ENCODE measurements around the gene DDO. TPM values are rescaled to one million over a fixed set of nuclear protein-coding genes. Genes with fewer than 3 reads are reported as not detected.

DDO gene
- total RNA-seq, 1 donor from 2014 or later: 5.2 TPM

DNA sequence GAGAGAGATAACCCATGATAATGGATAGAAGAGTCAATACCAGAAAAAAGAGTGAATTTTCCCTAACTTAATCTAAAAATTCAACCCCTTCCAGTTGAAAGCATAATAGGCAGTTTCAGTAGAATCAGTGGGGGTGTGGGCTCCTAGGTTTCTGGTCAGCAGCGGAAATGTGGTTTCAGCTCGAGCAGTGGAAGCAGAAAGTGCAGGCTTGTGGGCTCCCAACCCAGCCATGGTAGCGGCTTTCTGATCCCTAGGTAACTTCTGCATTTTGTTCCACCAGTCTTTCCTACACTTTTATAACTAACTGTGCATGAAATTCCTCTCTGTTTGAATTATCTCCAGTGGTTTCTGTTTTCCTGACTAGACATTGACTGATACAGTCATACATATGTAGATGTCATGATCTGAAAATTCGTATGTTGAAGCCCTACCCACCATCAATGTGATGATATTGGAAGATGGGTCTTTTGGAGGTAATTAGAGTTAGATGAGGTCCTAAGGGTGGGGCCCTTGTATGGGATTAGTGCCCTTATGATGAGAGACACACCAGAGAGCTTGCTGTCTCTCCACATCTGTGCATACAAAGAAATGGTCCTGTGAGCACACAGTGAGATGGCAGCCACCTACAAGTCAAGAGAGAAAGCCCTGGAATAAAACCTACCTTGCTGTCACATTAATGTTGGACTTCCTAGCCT lies 6.5 kb upstream of the DDO start:
- no peak for DNase-seq (ENCODE audit: low spot score)

GRCh38 chr6:110419028-110419739 lies 3.8 kb upstream of the DDO start:
- peak; percentile 6 for ATAC-seq
- DNase-seq (ENCODE audit: low spot score): no peak

More for the DNA sequence above, 6.5 kb upstream of the DDO start:
- ATAC-seq: no peak

GRCh38 chr6:110418594-110418993 lies 3.2 kb upstream of the DDO start:
- no peak for ATAC-seq
- no peak for DNase-seq (ENCODE audit: low spot score)

- ATAC-seq (peak; percentile 51), DNase-seq (ENCODE audit: low spot score) (peak; percentile 55)
These were observed 706 bp downstream of the DDO start for GRCh38 chr6:110414669-110415068.

DNA sequence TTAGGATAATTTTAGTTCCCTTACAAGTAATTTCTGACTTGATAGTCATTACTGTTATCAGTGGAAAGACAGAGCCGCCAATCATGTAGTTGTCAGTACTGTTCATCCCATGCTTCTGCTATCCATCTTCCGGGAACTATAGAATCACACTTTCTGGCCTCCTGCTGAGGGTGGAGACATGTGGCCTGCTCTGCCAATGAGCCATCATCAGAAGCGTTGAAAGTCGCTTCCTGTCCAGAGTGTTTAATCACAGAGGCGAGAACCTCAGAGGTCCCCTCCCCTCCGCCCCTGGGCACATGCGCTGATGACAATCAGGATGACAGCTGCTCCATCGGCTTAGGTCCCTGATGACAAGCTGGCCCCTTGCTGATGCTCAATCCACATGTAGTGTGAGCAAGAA lies 3.0 kb downstream of the DDO start:
- no peak for DNase-seq (ENCODE audit: low spot score)
- no peak for ATAC-seq

GRCh38 chr6:110410511-110410910 lies 4.9 kb downstream of the DDO start:
- ATAC-seq: no peak
- no peak for DNase-seq (ENCODE audit: low spot score)

GRCh38 chr6:110409794-110410193 lies 5.6 kb downstream of the DDO start:
- DNase-seq (ENCODE audit: low spot score) (no peak), ATAC-seq (no peak)

DNA sequence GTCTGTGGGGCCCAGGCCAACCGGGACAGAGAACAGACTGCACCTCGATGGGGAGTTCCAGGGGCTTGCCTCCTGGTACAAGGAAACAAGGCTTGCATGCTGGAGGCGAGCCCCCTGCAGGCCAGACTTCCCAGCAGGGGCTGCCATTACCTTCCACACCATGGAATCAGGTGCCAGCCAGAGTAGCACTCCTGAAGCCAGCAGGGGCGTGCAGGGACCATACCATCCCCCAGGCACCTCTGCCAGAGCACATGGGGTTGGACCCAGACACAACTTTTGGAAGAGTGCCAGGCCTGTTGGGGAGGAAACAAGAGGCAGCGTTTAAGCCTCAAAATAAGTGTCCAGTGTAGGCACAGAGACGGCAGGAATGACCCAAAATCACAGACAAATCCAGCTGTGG lies 6.5 kb downstream of the DDO start:
- DNase-seq (ENCODE audit: low spot score) (no peak), ATAC-seq (no peak)

- ATAC-seq (no peak), DNase-seq (ENCODE audit: low spot score) (no peak)
These were observed 10.8 kb downstream of the DDO start for GRCh38 chr6:110404607-110405006.

DNA sequence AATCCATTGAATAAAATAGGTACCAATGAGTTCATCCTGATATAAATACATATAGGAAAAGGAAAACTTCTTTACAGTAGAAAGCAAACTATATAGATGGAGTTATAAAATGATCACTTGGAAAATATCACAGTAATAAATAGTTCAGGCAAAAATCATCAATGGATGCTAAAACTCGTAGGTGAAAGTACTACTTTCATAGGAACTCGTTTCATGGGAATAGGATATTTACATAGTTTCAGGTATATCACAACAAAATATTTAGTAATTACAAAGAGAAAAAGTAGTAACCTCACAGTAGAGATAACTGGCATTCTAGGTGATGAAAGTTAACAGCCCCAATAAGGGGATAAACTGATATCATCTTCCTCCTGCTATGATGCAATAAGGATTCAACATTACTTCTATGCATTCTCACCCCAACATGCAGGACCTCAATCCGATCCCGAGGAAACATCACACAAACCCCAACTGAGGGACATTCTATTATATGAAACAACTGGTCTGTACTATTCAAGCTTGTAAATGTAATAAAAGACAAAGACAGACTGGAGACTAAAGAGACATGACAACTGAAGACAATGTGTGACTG lies 13.7 kb downstream of the DDO start:
- ATAC-seq (no peak), DNase-seq (ENCODE audit: low spot score) (no peak)

DNA sequence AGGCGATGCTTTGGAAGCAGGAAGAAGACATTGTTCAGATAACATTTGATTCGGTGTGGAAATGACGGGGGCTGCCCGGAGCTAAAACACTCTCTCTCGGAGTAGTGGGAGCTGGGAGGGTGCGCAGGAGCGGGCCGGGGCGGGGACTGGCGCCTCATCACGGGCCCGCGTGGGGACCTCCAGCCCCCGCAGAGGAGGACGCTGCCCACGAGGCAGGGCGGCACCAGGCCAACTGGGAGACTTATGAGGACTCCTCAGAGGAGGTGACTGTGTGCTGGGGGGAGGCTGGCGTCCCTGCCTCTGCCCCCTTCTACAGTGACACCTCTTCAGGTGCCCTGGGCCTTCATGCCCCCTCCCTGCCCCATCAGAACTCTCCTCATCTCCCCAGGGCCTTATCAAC lies 15.2 kb downstream of the DDO start:
- DNase-seq (ENCODE audit: low spot score): no peak

GRCh38 chr6:110399219-110400071 lies 15.9 kb downstream of the DDO start:
- ATAC-seq (peak; percentile 57), DNase-seq (ENCODE audit: low spot score) (no peak)

More for the DNA sequence above, 15.2 kb downstream of the DDO start:
- ATAC-seq: no peak

DNA sequence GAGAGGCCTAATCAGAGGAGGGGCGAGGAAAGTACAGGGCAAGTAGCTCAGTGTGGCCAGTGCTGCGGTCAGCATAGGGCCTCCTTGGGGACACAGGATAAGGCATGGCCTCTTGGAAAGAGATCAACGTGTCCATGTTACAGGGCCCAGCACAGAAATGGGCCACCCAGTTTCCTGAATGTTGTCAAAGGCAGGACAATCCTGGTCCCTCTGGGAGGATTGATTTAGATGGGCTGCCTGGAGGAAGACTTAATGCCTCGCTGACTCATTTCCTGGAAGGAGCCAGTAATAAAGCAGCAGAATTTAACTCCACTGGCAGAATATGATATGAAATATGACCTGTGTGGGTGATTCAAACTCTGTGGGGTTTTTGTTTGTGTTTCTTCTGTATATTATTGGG lies 16.6 kb downstream of the DDO start:
- DNase-seq (ENCODE audit: low spot score) (no peak), ATAC-seq (no peak)

GRCh38 chr6:110395221-110395620 lies 20.2 kb downstream of the DDO start:
- DNase-seq (ENCODE audit: low spot score): no peak
- ATAC-seq: peak; percentile 22

- DNase-seq (ENCODE audit: low spot score): no peak
- no peak for ATAC-seq
These were observed 21.0 kb downstream of the DDO start for GRCh38 chr6:110394409-110394808.

DNA sequence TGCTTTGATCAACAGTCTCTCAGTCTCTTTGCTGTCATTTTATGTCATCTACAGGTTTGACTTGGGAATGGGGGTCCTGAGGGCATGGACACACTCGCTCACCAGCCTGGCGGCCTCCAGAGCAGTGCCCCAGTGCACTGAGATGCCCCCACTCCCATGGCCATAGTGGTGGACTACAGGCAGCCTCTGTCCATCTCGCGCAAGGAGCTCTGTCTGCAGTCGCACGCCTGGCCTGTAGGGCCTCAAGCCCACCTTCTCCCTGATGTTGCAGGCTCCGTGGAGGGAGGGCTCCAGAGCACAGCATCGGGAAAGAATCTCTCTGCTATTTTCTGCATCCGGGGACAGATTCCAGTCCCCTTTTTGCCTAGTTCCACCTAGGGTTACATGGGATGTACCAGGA lies 22.6 kb downstream of the DDO start:
- no peak for ATAC-seq
- DNase-seq (ENCODE audit: low spot score): no peak

DNA sequence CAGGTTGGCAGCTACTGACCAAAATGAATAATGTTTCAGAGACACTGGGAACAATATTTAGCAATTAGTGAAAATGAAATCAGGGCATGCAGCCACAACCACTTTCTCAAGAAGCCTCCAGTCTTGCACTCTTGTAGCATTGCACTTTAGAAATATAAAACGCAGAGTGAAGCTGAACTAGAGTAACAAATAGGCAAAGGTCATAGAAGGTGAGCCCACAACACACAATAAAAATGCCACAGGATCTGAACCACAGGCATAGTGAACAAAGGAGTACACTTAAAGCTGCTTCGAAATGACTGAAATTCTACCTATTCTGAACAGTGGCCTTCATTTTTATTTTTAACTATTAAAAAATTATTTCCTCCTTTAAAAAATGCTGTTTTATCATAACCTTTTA lies 25.0 kb downstream of the DDO start:
- no peak for ATAC-seq
- no peak for DNase-seq (ENCODE audit: low spot score)

- no peak for DNase-seq (ENCODE audit: low spot score)
- ATAC-seq: no peak
These were observed 25.5 kb downstream of the DDO start for GRCh38 chr6:110389689-110390382.

DNA sequence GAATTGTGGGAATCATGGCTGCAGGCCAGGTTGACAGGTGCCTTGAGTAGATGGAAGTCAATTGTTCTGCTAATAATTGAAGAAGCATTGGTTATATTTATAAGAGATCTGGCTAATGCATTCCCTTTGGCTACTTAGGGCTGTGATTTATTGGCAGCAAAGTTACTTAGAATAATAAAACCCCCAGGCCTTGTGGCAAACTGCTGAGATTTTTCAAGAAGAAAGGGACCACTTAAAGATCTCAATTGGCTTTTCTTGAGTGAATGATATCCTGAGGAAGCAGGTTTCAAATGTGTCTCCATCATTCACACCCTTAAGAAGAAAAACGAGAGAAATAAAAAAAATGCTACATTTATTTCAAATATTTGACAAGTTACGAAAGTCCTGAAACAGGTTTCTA lies 27.4 kb downstream of the DDO start:
- no peak for DNase-seq (ENCODE audit: low spot score)
- ATAC-seq: no peak

- DNase-seq (ENCODE audit: low spot score): no peak
- peak; percentile 37 for ATAC-seq
These were observed 29.9 kb downstream of the DDO start for GRCh38 chr6:110385458-110385863.

DNA sequence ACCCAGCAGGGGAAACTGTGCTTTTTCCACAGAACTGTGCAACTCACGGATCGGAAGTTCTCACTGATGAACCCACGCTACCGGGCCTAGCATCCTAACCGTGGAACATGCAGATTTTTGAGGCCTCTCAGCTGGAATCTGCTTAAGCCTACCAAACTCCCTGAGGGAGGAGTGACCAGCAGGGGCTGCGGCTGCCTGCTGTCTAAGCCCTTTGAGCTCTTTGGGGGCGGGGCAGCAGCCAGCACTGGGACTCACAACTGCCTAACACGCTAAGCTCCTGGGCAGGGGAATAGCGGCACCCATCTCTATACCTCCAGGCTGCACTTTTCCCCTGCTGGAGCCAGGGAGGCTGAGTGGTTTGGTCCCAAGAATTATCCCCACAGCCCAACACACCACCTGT lies 36.8 kb downstream of the DDO start:
- DNase-seq (ENCODE audit: low spot score) (no peak), ATAC-seq (no peak)
